ENCODE data around the gene BORA. TPM values are rescaled to one million over a fixed set of nuclear protein-coding genes. Genes with fewer than 3 reads are reported as not detected.
A peak's percentile ranks its signal among the peaks of the same experiment; 100 is the strongest.
"Not testable (repeated sequence)": the region's sequence is repeated elsewhere in the genome, so short reads cannot be mapped to it uniquely, and the experiment has no call there.

Gene BORA
- total RNA-seq, 1 experiment from 2014 or later, result 18.9 TPM

GRCh38 chr13:72751220-72751619 lies 23.5 kb downstream of the BORA start:
- DNase-seq (ENCODE audit: low read depth, low spot score), result no peak
- in situ Hi-C loops (cut with HindIII; ENCODE audit: low pct_unique_long_range_greater_than_20kb, low sequenced_read_pairs), result no loop called here

- DNase-seq (ENCODE audit: low read depth, low spot score), result no peak
- in situ Hi-C loops (cut with HindIII; ENCODE audit: low pct_unique_long_range_greater_than_20kb, low sequenced_read_pairs), result no loop called here
Measured at GRCh38 chr13:72754111-72754510, 26.4 kb downstream of the BORA start.

GRCh38 chr13:72757792-72758535 lies 30.2 kb downstream of the BORA start:
- in situ Hi-C loops (cut with HindIII; ENCODE audit: low pct_unique_long_range_greater_than_20kb, low sequenced_read_pairs), result no loop called here

GRCh38 chr13:72760189-72760588 lies 32.5 kb downstream of the BORA start:
- in situ Hi-C loops (cut with HindIII; ENCODE audit: low pct_unique_long_range_greater_than_20kb, low sequenced_read_pairs), result no loop called here
- DNase-seq (ENCODE audit: low read depth, low spot score), result no peak

More at GRCh38 chr13:72757792-72758535, 30.2 kb downstream of the BORA start:
- no peak for DNase-seq (ENCODE audit: low read depth, low spot score)

- no peak for DNase-seq (ENCODE audit: low read depth, low spot score)
- in situ Hi-C loops (cut with HindIII; ENCODE audit: low pct_unique_long_range_greater_than_20kb, low sequenced_read_pairs), result no loop called here
Measured at GRCh38 chr13:72763411-72763810, 35.7 kb downstream of the BORA start.

GRCh38 chr13:72774019-72774418 lies 46.3 kb downstream of the BORA start:
- in situ Hi-C loops (cut with HindIII; ENCODE audit: low pct_unique_long_range_greater_than_20kb, low sequenced_read_pairs), result no loop called here
- DNase-seq (ENCODE audit: low read depth, low spot score), result no peak

- in situ Hi-C loops (cut with HindIII; ENCODE audit: low pct_unique_long_range_greater_than_20kb, low sequenced_read_pairs), result no loop called here
- peak; percentile 99 for DNase-seq (ENCODE audit: low read depth, low spot score)
Measured at GRCh38 chr13:72781451-72782439, 54.0 kb downstream of the BORA start, which contains the start of the genes DIS3 and PIBF1. DIS3 (minus strand) TSS chr13:72781900; CDS start chr13:72781832, 68 bp downstream. PIBF1 (plus strand) TSS chr13:72782133; CDS start chr13:72783470, 1,337 bp downstream.

GRCh38 chr13:72782717-72783116 lies 55.0 kb downstream of the BORA start:
- in situ Hi-C loops (cut with HindIII; ENCODE audit: low pct_unique_long_range_greater_than_20kb, low sequenced_read_pairs), result no loop called here
- no peak for DNase-seq (ENCODE audit: low read depth, low spot score)

- in situ Hi-C loops (cut with HindIII; ENCODE audit: low pct_unique_long_range_greater_than_20kb, low sequenced_read_pairs); DNase-seq (ENCODE audit: low read depth, low spot score): not testable (repeated sequence)
Measured at GRCh38 chr13:72784679-72785078, 57.0 kb downstream of the BORA start.

GRCh38 chr13:72788831-72789230 lies 61.1 kb downstream of the BORA start:
- in situ Hi-C loops (cut with HindIII; ENCODE audit: low pct_unique_long_range_greater_than_20kb, low sequenced_read_pairs), result no loop called here
- DNase-seq (ENCODE audit: low read depth, low spot score), result no peak

- no peak for DNase-seq (ENCODE audit: low read depth, low spot score)
- in situ Hi-C loops (cut with HindIII; ENCODE audit: low pct_unique_long_range_greater_than_20kb, low sequenced_read_pairs), result no loop called here
Measured at GRCh38 chr13:72792640-72793039, 64.9 kb downstream of the BORA start.

GRCh38 chr13:72798817-72799216 lies 71.1 kb downstream of the BORA start:
- DNase-seq (ENCODE audit: low read depth, low spot score), result no peak
- in situ Hi-C loops (cut with HindIII; ENCODE audit: low pct_unique_long_range_greater_than_20kb, low sequenced_read_pairs), result no loop called here

GRCh38 chr13:72804301-72804700 lies 76.6 kb downstream of the BORA start:
- in situ Hi-C loops (cut with HindIII; ENCODE audit: low pct_unique_long_range_greater_than_20kb, low sequenced_read_pairs), result no loop called here
- no peak for DNase-seq (ENCODE audit: low read depth, low spot score)

Small RNA genes lying within 50 kb of the gene (small RNA-seq; reads per million reads assigned to genes)
- gene RNU6-80P, result 0 reads per million in 2 experiments

Other genes starting within 250 kb of the BORA start
- gene MZT1, start 294 bp upstream of the BORA start, total RNA-seq (2014; rRNA removed; shearing (Covaris generic)), result 21.5 and 25.3 TPM in 2 replicates
- gene DIS3, start 54.0 kb downstream of the BORA start, total RNA-seq (2014; rRNA removed; shearing (Covaris generic)), result 63.4 and 66.5 TPM in 2 replicates
- 12.1 and 21.0 TPM in 2 replicates for gene PIBF1, start 54.2 kb downstream of the BORA start, total RNA-seq (2014; rRNA removed; shearing (Covaris generic))

Data from SK-MEL-5 (cell line).